Peyer's patch (tissue), 4 donors: ENCODE data around the gene MEMO1.

Experiments used
- CTCF ChIP-seq, 6 experiments: fragments of 450-650 bp in 4 of 6; fragments of 200-600 bp in 2 of 6; sonication (generic) in 1 of 6; IDR thresholded peaks; one replicate each; pipeline ENCODE4 v1.5.1; 2017 to 2019; ENCODE audit warnings: antibody characterized with exemption in 6 of 6, mild to moderate bottlenecking in 3 of 6, moderate library complexity in 1 of 6
- POLR2A ChIP-seq, 2 donors: fragments of 450-650 bp; IDR thresholded peaks; one replicate each; pipeline ENCODE4 v1.5.1; 2017; ENCODE audit warnings: antibody characterized with exemption in 2 of 2, mild to moderate bottlenecking in 2 of 2, moderate library complexity in 2 of 2

GRCh38 chr2:31835450-31835849 is 175.4 kb downstream of the MEMO1 start:
- TF ChIP-seq CTCF (IDR thresholded peaks at IDR 0.05) = no peak
- TF ChIP-seq POLR2A (IDR thresholded peaks at IDR 0.05) = no peak
